ENCODE results near the gene TOP2A. TPM values are rescaled to one million over a fixed set of nuclear protein-coding genes. Genes with fewer than 3 reads are reported as not detected.

Gene TOP2A
- total RNA-seq, 1 donor from 2014 or later = 28.3 TPM

- peak; percentile 97 for TF ChIP-seq CTCF (IDR thresholded peaks at IDR 0.05; ENCODE audit: unreplicated experiment)
- H3K27me3 Mint-ChIP-seq (ENCODE audit: unreplicated experiment) = peaks cover 14% of the 10 kb centered on the region
- peak; percentile 95 for DNase-seq (ENCODE audit: low spot score)
- H3K36me3 Mint-ChIP-seq (ENCODE audit: low read depth, unreplicated experiment) = no peaks in the 10 kb centered on the region
- no peak overlapping the region for H3K4me3 Mint-ChIP-seq (ENCODE audit: unreplicated experiment)
- H3K9me3 Mint-ChIP-seq (ENCODE audit: unreplicated experiment) = no peaks in the 10 kb centered on the region
- H3K27ac Mint-ChIP-seq (ENCODE audit: unreplicated experiment) = no peak overlapping the region
- H3K4me1 Mint-ChIP-seq (ENCODE audit: unreplicated experiment) = peaks cover 6% of the 10 kb centered on the region
These were observed 59.2 kb downstream of the TOP2A start for GRCh38 chr17:40358323-40359038.

- Mint-ChIP-seq H3K4me1 (ENCODE audit: unreplicated experiment) (peaks cover 15% of the 10 kb centered on the region), H3K27ac (ENCODE audit: unreplicated experiment) (no peak overlapping the region), H3K27me3 (ENCODE audit: unreplicated experiment) (peaks cover 18% of the 10 kb centered on the region), H3K9me3 (ENCODE audit: unreplicated experiment) (no peaks in the 10 kb centered on the region), H3K4me3 (ENCODE audit: unreplicated experiment) (no peak overlapping the region), H3K36me3 (ENCODE audit: low read depth, unreplicated experiment) (peaks cover 9% of the 10 kb centered on the region)
- no peak for TF ChIP-seq CTCF (IDR thresholded peaks at IDR 0.05; ENCODE audit: unreplicated experiment)
- no peak for DNase-seq (ENCODE audit: low spot score)
These were observed 60.5 kb downstream of the TOP2A start for GRCh38 chr17:40356990-40357881.

GRCh38 chr17:40355804-40356758 lies 61.6 kb downstream of the TOP2A start:
- no peak overlapping the region for H3K27ac Mint-ChIP-seq (ENCODE audit: unreplicated experiment)
- H3K4me3 Mint-ChIP-seq (ENCODE audit: unreplicated experiment) = no peak overlapping the region
- H3K27me3 Mint-ChIP-seq (ENCODE audit: unreplicated experiment) = peaks cover 14% of the 10 kb centered on the region
- no peak for TF ChIP-seq CTCF (IDR thresholded peaks at IDR 0.05; ENCODE audit: unreplicated experiment)
- DNase-seq (ENCODE audit: low spot score) = no peak
- H3K36me3 Mint-ChIP-seq (ENCODE audit: low read depth, unreplicated experiment) = peaks cover 16% of the 10 kb centered on the region
- no peaks in the 10 kb centered on the region for H3K9me3 Mint-ChIP-seq (ENCODE audit: unreplicated experiment)
- H3K4me1 Mint-ChIP-seq (ENCODE audit: unreplicated experiment) = peaks cover 17% of the 10 kb centered on the region

- H3K36me3 Mint-ChIP-seq (ENCODE audit: low read depth, unreplicated experiment) = peaks cover 18% of the 10 kb centered on the region
These were observed 62.4 kb downstream of the TOP2A start for GRCh38 chr17:40355123-40355803.

More at GRCh38 chr17:40355123-40355803, 62.4 kb downstream of the TOP2A start:
- Mint-ChIP-seq H3K27ac (ENCODE audit: unreplicated experiment) (no peak overlapping the region), H3K4me3 (ENCODE audit: unreplicated experiment) (no peak overlapping the region), H3K9me3 (ENCODE audit: unreplicated experiment) (no peaks in the 10 kb centered on the region), H3K27me3 (ENCODE audit: unreplicated experiment) (peaks cover 10% of the 10 kb centered on the region), H3K4me1 (ENCODE audit: unreplicated experiment) (peaks cover 14% of the 10 kb centered on the region)
- TF ChIP-seq CTCF (IDR thresholded peaks at IDR 0.05; ENCODE audit: unreplicated experiment) = peak; percentile 96
- DNase-seq (ENCODE audit: low spot score) = peak; percentile 97
